Thyroid gland (tissue), 4 donors: Measurements from ENCODE around the gene LTA.

Source experiments
- CTCF ChIP-seq, 6 experiments: fragments of 200-600 bp in 3 of 6; fragments of 450-650 bp in 3 of 6; sonication (generic) in 3 of 6; IDR thresholded peaks; one replicate each; pipeline ENCODE4 v1.5.1; 2016 to 2019; ENCODE audit warnings: antibody characterized with exemption in 6 of 6, mild to moderate bottlenecking in 2 of 6, inconsistent platforms in 1 of 6, moderate library complexity in 1 of 6
- POLR2A ChIP-seq, 2 donors: fragments of 450-650 bp; IDR thresholded peaks; one replicate each; pipeline ENCODE4 v1.6.1; 2017; ENCODE audit warnings: antibody characterized with exemption in 2 of 2, mild to moderate bottlenecking in 2 of 2, moderate library complexity in 1 of 2

- TF ChIP-seq CTCF (IDR thresholded peaks at IDR 0.05): no peak
- TF ChIP-seq POLR2A (IDR thresholded peaks at IDR 0.05): no peak
Measured at GRCh38 chr6:31574106-31575061, 2.3 kb downstream of the LTA start.
